HL-60 (cell line): Measurements from ENCODE around the gene PTPRJ.

Experiments
- DNase-seq, 2 experiments: peaks; one replicate each; pipeline ENCODE4 v3.0.0-alpha.2; 2010 to 2020; ENCODE audit warnings: low read depth in 1 of 2, low spot score in 1 of 2
- H3K27ac ChIP-seq: fragments of 250-450 bp; sonication (Bioruptor Pico); replicated peaks from 2 replicates; pipeline ENCODE4 v1.5.1; 2020; ENCODE audit warnings: mild to moderate bottlenecking, moderate library complexity
- H3K27me3 ChIP-seq: fragments of 250-450 bp; sonication (Bioruptor Pico); 2 replicates; pipeline ENCODE4 v1.5.1; 2021; ENCODE audit warnings: mild to moderate bottlenecking, moderate library complexity; ENCODE audit not compliant: insufficient read depth, poor library complexity, severe bottlenecking
- H3K4me3 ChIP-seq: replicated peaks from 2 replicates; pipeline ENCODE4 v1.5.1; 2011; ENCODE audit warnings: mild to moderate bottlenecking, control low read depth, low read length; ENCODE audit not compliant: insufficient read depth
- GABPA ChIP-seq: IDR thresholded peaks from 2 replicates; pipeline ENCODE4 v1.6.1; 2012; ENCODE audit warnings: low read depth
- POLR2AphosphoS5 ChIP-seq: IDR thresholded peaks from 2 replicates; pipeline ENCODE4 v1.6.1; 2012; ENCODE audit warnings: low read depth
- SPI1 ChIP-seq: IDR thresholded peaks from 2 replicates; pipeline ENCODE4 v1.6.1; 2012; ENCODE audit warnings: low read depth, mild to moderate bottlenecking, borderline replicate concordance
- TF ChIP-seq, protein P1 (sequence below): IDR thresholded peaks from 2 replicates; pipeline ENCODE4 v1.6.1; 2012; ENCODE audit warnings: low read depth; ENCODE audit not compliant: insufficient replicate concordance
- TF ChIP-seq, protein P2 (sequence below): IDR thresholded peaks from one replicate; pipeline ENCODE4 v1.5.1; 2011; ENCODE audit warnings: low read length, control low read depth, inconsistent platforms; ENCODE audit not compliant: insufficient read depth

The PTPRJ gene

DNA sequence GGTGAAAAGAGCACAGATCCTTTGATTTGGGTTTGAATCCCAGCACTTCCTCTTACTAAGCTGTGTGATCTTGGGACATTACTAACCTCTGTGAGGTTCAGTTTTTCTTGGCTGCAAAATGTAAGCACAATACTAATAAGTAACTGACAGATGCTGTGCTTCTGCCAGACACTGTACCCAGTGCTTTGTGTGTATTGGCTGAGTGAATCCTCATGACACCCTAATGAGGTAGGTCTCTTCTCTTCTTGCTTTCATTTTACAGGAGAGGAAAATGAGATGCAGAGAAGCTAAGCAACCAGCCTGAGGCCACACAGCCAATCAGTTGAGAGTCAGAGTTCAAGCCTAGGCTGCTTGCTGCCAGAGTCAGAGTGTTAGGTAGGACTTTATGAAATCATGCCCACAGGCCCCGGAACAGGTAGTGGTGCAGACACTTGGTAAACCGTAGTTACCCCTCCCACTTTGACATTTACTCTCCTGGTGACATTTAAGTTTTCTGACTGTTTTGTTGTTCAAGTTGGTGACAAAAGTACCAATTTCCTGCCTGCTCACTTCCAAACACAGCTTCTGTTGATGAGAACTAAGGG, 21.2 kb downstream of the PTPRJ start:
- TF ChIP-seq, protein P1, sequence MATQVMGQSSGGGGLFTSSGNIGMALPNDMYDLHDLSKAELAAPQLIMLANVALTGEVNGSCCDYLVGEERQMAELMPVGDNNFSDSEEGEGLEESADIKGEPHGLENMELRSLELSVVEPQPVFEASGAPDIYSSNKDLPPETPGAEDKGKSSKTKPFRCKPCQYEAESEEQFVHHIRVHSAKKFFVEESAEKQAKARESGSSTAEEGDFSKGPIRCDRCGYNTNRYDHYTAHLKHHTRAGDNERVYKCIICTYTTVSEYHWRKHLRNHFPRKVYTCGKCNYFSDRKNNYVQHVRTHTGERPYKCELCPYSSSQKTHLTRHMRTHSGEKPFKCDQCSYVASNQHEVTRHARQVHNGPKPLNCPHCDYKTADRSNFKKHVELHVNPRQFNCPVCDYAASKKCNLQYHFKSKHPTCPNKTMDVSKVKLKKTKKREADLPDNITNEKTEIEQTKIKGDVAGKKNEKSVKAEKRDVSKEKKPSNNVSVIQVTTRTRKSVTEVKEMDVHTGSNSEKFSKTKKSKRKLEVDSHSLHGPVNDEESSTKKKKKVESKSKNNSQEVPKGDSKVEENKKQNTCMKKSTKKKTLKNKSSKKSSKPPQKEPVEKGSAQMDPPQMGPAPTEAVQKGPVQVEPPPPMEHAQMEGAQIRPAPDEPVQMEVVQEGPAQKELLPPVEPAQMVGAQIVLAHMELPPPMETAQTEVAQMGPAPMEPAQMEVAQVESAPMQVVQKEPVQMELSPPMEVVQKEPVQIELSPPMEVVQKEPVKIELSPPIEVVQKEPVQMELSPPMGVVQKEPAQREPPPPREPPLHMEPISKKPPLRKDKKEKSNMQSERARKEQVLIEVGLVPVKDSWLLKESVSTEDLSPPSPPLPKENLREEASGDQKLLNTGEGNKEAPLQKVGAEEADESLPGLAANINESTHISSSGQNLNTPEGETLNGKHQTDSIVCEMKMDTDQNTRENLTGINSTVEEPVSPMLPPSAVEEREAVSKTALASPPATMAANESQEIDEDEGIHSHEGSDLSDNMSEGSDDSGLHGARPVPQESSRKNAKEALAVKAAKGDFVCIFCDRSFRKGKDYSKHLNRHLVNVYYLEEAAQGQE, result no peak
- no peak for TF ChIP-seq POLR2AphosphoS5
- TF ChIP-seq, protein P2, sequence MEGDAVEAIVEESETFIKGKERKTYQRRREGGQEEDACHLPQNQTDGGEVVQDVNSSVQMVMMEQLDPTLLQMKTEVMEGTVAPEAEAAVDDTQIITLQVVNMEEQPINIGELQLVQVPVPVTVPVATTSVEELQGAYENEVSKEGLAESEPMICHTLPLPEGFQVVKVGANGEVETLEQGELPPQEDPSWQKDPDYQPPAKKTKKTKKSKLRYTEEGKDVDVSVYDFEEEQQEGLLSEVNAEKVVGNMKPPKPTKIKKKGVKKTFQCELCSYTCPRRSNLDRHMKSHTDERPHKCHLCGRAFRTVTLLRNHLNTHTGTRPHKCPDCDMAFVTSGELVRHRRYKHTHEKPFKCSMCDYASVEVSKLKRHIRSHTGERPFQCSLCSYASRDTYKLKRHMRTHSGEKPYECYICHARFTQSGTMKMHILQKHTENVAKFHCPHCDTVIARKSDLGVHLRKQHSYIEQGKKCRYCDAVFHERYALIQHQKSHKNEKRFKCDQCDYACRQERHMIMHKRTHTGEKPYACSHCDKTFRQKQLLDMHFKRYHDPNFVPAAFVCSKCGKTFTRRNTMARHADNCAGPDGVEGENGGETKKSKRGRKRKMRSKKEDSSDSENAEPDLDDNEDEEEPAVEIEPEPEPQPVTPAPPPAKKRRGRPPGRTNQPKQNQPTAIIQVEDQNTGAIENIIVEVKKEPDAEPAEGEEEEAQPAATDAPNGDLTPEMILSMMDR, result no peak
- peak; percentile 92 for TF ChIP-seq SPI1
- TF ChIP-seq GABPA, result no peak
- no peak overlapping the region for H3K27ac ChIP-seq
- no peak overlapping the region for H3K4me3 ChIP-seq
- H3K27me3 ChIP-seq, result no peaks in the 10 kb centered on the region
- DNase-seq, result no peak

DNA sequence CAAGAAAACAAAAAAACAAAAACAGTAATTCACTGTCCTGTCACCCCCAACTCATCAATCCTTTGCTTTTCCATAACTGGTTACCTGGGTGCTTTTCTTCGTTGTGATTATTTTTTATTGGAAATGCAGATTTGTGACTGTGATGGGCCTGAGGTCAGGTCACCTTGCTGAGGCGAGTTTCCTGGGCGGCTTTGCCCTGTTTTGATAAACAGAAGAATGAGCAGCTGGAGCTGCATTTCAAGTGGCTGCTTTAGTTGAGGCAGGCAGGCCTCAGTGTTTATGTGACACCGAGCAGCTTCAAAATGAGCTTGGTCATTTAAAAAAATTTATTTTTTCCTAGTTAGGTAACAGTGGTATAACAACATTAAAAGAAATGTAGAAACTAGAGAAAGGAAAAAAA, 22.2 kb downstream of the PTPRJ start:
- DNase-seq, result no peak
- Histone ChIP-seq H3K27me3 (no peaks in the 10 kb centered on the region), H3K4me3 (no peak overlapping the region), H3K27ac (no peak overlapping the region)
- TF ChIP-seq POLR2AphosphoS5, result no peak

DNA sequence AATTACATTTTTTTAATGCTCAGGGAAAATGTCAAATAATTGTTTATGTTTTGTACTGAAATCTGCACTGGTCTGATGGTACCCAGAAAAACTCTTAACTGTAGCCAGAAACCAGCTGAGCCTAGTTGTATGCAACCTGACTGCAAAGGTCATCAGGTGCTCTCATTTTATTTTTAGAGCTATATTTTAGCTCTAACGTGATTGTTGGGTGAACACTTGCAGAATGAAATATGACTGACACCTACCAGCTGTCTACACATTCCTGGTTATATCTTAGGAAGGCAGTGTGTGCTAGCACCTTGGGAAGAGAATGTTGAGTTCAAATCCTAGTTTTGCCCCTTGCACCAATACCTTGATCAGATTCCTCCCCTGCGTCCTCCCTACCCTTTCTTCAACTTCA, 23.6 kb downstream of the PTPRJ start:
- Histone ChIP-seq H3K27me3 (no peaks in the 10 kb centered on the region), H3K27ac (no peak overlapping the region), H3K4me3 (no peak overlapping the region)
- TF ChIP-seq, protein P2, result no peak
- TF ChIP-seq SPI1 (no peak), GABPA (no peak), POLR2AphosphoS5 (no peak)
- TF ChIP-seq, protein P1, result no peak
- DNase-seq, result no peak

DNA sequence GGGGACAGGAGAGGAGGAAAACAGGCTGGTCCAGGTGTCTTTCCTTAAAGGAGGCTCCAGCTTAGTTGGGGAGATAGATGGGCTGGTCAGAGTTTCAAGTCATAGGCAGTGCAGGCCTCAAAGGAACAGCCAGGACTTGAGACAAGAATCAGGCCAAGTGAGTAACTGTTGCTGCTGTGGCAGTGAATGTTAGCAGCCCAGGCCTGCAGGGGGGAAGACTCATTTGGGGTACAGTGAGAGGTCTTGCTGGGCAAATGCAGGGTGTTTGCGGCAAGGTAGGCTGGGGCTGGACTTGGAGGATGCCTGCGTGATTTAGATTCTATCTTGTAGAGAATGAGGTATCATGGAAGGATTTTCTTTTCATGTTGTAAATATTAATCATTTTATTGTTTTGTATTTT, 24.1 kb downstream of the PTPRJ start:
- TF ChIP-seq GABPA (no peak), POLR2AphosphoS5 (no peak), SPI1 (no peak)
- TF ChIP-seq, protein P2, result no peak
- TF ChIP-seq, protein P1, result no peak
- Histone ChIP-seq H3K4me3 (no peak overlapping the region), H3K27ac (no peak overlapping the region), H3K27me3 (no peaks in the 10 kb centered on the region)
- no peak for DNase-seq
